HG03139 (cell line): ENCODE measurements around the gene RGMA.

ENCODE experiments used
- ATAC-seq: cut with Tn5 transposase; IDR thresholded peaks from one replicate; pipeline ENCODE4 v1.9.1; 2021; ENCODE audit not compliant: unreplicated experiment

Gene RGMA

GRCh38 chr15:93020976-93021772 is 67.8 kb downstream of the RGMA start:
- ATAC-seq = peak; percentile 56

- no peak for ATAC-seq
Observed at GRCh38 chr15:93019971-93020370, 69.0 kb downstream of the RGMA start.

DNA sequence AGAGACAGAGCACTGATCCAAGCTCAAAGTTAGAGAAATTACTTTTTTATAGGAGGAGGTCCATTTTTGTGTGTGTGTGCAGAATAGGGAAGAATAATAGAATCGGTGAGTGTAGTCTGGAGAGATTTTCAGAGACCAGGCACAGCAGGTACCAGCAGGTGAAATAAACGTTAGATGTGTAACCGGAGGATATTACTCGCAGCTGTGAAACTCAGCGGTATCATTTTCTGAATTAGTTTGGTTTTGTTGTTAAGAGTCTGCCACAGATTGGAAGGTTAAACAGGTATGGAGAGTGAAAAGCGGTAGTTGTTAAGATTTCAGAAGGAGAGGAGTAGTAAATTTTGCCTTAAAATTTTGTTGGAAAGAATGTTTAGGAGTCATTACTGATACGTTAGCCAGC is 69.9 kb downstream of the RGMA start:
- ATAC-seq = no peak

DNA sequence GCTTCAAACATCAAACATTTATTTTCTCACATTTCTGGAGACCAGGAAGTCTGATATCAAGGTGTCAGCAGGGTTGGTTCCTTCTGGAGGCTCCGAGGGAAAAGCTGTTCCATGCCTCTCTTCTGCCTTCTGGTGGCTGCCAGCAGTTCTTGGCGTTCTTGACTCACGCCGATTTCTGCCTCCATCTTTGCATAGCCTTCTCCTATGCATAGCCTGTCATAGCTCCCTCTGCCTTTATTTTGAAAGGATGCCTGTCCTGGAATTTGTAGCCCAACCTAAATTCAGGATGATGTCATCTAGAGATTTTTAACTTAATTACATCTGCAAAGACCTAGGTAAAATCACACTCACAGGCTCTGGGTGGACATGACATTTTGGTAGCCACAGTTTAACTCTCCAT is 70.4 kb downstream of the RGMA start:
- no peak for ATAC-seq

DNA sequence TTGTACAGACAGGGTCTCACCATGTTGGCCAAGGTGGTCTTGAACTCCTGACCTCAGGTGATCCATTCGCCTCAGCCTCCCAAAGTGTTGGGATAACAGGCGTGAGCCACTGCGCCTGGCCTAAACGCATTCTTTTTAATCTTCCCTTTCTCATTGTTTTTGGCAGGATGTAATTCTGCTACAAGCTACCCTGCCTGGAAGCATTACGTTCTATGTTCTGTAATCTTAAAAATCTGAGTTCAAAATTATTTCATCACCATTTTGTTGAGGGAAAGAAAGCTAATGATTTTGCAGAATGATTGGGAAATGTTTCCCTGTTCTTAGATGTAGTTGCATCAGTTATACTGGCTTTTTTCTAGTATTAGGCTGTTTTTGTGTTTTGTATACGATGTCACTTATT is 71.5 kb downstream of the RGMA start:
- no peak for ATAC-seq

- ATAC-seq = no peak
Observed at GRCh38 chr15:93012786-93013185, 76.2 kb downstream of the RGMA start.

DNA sequence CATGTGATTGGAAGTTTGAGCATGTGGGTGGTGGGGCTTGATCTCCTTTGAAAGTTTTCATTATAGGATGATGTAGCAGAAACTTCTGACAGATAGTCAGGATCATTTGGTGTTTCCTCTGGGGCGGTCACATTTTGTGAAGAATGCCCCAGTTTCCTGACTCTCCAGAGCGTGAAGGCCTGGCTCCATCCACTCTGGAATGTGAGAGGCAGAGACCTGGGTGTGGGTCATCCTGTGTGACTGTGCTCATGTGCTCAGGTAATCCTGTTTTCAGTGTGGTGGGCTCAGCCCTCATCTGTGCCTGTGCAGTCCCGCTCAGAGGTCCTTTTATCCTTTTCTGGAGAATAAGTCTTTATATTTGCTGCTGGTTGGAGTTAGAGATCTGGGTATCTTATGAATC is 81.0 kb downstream of the RGMA start:
- ATAC-seq = no peak

- ATAC-seq = no peak
Observed at GRCh38 chr15:93005133-93005532, 83.9 kb downstream of the RGMA start.

DNA sequence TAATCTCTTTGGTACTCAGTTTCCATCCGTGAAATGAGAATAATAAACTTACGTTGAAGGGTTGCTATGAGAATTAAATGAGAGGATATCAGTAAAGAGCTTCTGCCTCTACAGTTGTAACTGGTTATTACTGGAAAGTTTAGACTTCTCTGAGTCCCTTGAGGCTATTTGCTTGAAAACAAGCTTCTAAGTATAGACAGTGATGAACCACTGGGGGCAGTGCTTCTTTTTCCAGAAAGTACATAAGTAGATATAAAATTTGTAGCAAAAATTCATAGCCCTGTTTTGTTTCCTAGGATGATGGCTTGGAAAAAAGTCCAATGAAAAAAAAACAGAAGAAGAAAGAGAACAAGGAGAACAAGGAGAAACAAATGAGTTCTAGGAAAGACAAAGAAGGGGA is 87.1 kb downstream of the RGMA start:
- ATAC-seq = no peak

DNA sequence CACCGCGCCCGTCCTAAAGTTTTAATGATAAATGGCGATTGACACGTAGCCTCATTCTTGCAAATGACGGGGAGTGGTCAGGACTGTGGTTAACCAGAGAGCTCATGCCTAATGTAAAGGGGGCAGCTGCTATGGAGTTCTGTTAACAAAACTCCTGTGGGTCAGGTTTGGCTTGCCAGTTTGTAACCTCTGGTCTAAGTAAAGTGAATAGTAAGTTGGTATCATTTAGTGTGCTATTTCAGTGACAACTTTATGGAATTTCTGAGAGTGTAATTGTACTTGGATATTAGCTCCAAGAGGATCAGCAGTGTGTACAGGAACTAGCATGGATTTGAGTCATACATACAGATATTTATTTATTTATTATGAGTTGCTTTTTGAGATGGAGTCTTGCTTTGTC is 87.9 kb downstream of the RGMA start:
- no peak for ATAC-seq

DNA sequence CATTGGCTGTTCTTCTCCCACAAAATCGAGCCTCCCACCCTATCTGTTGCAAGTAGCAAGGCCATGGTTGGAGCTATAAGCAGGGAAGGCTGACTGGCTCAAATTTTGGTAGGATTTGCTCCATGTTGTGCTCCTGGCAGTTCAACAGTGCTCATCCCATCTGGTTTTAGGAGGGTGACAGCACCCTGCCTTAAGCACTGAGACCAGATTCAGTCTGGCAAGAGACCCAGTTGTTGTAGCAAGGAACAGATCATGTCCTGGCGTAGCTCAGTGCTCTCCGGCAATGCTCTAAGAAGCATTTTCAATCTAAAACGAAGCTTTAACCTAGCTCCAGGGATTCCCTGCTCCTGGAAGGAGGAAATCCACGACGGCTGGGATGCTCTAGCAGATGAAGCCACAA is 91.2 kb downstream of the RGMA start:
- ATAC-seq = no peak

DNA sequence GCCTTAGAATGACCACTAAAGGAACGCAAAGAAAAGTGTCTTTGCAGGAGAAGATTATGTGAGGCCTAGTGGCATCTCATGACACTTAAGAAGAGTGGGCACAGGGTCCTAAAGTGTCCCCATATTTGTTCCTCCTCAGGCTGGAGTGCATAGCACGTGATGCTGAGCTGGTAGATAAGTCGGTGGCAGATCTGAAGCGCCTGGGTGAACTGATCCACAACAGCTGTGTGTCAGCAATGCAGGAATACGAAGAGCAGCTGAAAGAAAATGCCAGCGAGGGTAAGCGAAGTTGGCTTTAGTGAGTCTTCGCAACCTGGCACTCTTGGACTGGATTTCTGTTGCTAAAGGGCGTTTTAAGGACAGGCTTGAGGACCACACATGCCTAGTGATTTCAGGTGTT is 96.3 kb downstream of the RGMA start:
- ATAC-seq = no peak

DNA sequence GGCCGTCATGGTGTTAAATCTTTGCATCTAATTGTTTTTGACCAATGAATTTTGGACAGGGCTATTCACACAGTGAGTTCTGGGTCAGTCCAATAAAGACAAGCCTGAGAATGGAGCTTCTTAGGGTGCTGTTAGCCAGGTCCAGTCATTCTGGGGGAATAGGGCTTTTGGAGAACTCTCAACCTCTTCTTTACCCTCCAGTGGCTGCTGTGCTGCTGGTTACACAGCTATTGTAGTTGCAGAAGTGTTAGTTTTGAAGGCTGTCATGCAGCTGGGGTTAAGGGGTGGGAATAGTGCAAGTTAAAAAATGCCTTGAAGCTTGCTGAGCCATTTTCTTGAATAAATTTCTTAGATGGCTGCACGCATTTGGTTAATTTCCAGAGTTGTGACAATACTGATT is 99.0 kb downstream of the RGMA start:
- no peak for ATAC-seq

- ATAC-seq = peak; percentile 85
Observed at GRCh38 chr15:92989470-92989869, 99.5 kb downstream of the RGMA start.
